ENCODE data around the gene CT55. TPM values are rescaled to one million over a fixed set of nuclear protein-coding genes. Genes with fewer than 3 reads are reported as not detected.

CT55 gene
- total RNA-seq, 3 donors from 2014 or later (not counting 1 experiment from before 2014, with no cell fraction given) = not detected

DNA sequence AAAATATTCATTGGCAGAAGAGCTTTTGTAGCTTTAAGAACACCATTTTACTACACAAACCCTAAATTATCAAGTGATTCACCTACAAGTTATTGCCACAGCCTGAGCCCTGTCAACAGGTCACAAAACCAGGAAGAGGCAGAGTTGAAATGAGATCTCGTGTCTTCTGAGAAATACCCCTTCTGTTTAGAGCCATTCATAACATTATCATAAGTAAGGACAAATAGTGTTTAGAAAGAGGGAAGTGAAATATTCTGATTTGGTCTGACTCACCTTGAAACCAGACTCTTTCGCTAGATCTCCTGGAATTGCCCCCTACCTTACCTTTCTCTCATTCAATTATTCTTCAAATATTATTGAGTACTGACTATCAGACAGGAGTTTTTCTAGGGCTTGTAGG lies 56.8 kb downstream of the CT55 start:
- H3K4me1 ChIP-seq (ENCODE audit: control insufficient read depth, insufficient read depth, low read length) = no peaks in the 10 kb centered on the region
- no peak for ATAC-seq
- peaks cover 8 to 15% of the 10 kb centered on the region in 2 donors for H3K27me3 Mint-ChIP-seq (ENCODE audit: low read depth in 2 of 2)
- no peaks in the 10 kb centered on the region for H3K36me3 Mint-ChIP-seq
- WGBS (ENCODE audit: insufficient coverage) = no CpG with 5 or more reads among the region's 2 CpGs
- H3K9me3 Mint-ChIP-seq = no peaks in the 10 kb centered on the region
- H3K27ac ChIP-seq (ENCODE audit: low read length) = no peak overlapping the region
- intact Hi-C loops (cut with micrococcal nuclease) = no loop called here
- H3K36me3 ChIP-seq (ENCODE audit: control insufficient read depth, insufficient read depth, low read length) = no peaks in the 10 kb centered on the region
- TF ChIP-seq, protein P1, sequence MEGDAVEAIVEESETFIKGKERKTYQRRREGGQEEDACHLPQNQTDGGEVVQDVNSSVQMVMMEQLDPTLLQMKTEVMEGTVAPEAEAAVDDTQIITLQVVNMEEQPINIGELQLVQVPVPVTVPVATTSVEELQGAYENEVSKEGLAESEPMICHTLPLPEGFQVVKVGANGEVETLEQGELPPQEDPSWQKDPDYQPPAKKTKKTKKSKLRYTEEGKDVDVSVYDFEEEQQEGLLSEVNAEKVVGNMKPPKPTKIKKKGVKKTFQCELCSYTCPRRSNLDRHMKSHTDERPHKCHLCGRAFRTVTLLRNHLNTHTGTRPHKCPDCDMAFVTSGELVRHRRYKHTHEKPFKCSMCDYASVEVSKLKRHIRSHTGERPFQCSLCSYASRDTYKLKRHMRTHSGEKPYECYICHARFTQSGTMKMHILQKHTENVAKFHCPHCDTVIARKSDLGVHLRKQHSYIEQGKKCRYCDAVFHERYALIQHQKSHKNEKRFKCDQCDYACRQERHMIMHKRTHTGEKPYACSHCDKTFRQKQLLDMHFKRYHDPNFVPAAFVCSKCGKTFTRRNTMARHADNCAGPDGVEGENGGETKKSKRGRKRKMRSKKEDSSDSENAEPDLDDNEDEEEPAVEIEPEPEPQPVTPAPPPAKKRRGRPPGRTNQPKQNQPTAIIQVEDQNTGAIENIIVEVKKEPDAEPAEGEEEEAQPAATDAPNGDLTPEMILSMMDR (IDR thresholded peaks at IDR 0.05) = no peak
- no peak overlapping the region for H3K4me3 Mint-ChIP-seq
- H3K9me3 ChIP-seq (ENCODE audit: control insufficient read depth, insufficient read depth, low read length) = no peaks in the 10 kb centered on the region
- H3K27me3 ChIP-seq (ENCODE audit: control insufficient read depth, insufficient read depth, low read length) = no peaks in the 10 kb centered on the region
- no peak overlapping the region for H3K27ac Mint-ChIP-seq
- no peak for DNase-seq
- H3K4me1 Mint-ChIP-seq = no peaks in the 10 kb centered on the region
- H3K4me3 ChIP-seq (ENCODE audit: low read length) = no peak overlapping the region

GRCh38 chrX:135112743-135113142 lies 58.5 kb downstream of the CT55 start:
- no peaks in the 10 kb centered on the region for H3K4me1 ChIP-seq (ENCODE audit: control insufficient read depth, insufficient read depth, low read length)
- Mint-ChIP-seq H3K4me3 (no peak overlapping the region), H3K9me3 (no peaks in the 10 kb centered on the region), H3K27me3 (ENCODE audit: low read depth in 2 of 2) (peaks cover 8 to 31% of the 10 kb centered on the region in 2 donors), H3K36me3 (no peaks in the 10 kb centered on the region), H3K27ac (no peak overlapping the region), H3K4me1 (no peaks in the 10 kb centered on the region)
- WGBS (ENCODE audit: insufficient coverage) = 80% methylated on average over 1 of the region's 1 CpG
- no peaks in the 10 kb centered on the region for H3K27me3 ChIP-seq (ENCODE audit: control insufficient read depth, insufficient read depth, low read length)
- intact Hi-C loops (cut with micrococcal nuclease) = no loop called here
- DNase-seq = no peak
- H3K4me3 ChIP-seq (ENCODE audit: low read length) = no peak overlapping the region
- TF ChIP-seq, protein P1 (IDR thresholded peaks at IDR 0.05) = no peak
- H3K36me3 ChIP-seq (ENCODE audit: control insufficient read depth, insufficient read depth, low read length) = no peaks in the 10 kb centered on the region
- no peak overlapping the region for H3K27ac ChIP-seq (ENCODE audit: low read length)
- no peaks in the 10 kb centered on the region for H3K9me3 ChIP-seq (ENCODE audit: control insufficient read depth, insufficient read depth, low read length)
- no peak for ATAC-seq

- Mint-ChIP-seq H3K4me3 (no peak overlapping the region), H3K9me3 (no peaks in the 10 kb centered on the region), H3K27ac (no peak overlapping the region), H3K4me1 (no peaks in the 10 kb centered on the region), H3K27me3 (ENCODE audit: low read depth in 2 of 2) (peaks cover 8 to 36% of the 10 kb centered on the region in 2 donors), H3K36me3 (no peaks in the 10 kb centered on the region)
- Histone ChIP-seq H3K4me3 (ENCODE audit: low read length) (no peak overlapping the region), H3K36me3 (ENCODE audit: control insufficient read depth, insufficient read depth, low read length) (no peaks in the 10 kb centered on the region), H3K27ac (ENCODE audit: low read length) (no peak overlapping the region), H3K4me1 (ENCODE audit: control insufficient read depth, insufficient read depth, low read length) (no peaks in the 10 kb centered on the region), H3K9me3 (ENCODE audit: control insufficient read depth, insufficient read depth, low read length) (no peaks in the 10 kb centered on the region), H3K27me3 (ENCODE audit: control insufficient read depth, insufficient read depth, low read length) (no peaks in the 10 kb centered on the region)
- 6% methylated on average over 2 of the region's 5 CpGs for WGBS (ENCODE audit: insufficient coverage)
- peak; percentile 54 to 84 (median 79) for ATAC-seq
- TF ChIP-seq, protein P1 (IDR thresholded peaks at IDR 0.05) = peak; percentile 47
- DNase-seq = peak in 1 of 2 donors; percentile 66
- intact Hi-C loops (cut with micrococcal nuclease) = no loop called here
Observed at GRCh38 chrX:135112096-135112729, 59.0 kb downstream of the CT55 start.

- no peak overlapping the region for H3K4me3 ChIP-seq (ENCODE audit: low read length)
- 88% methylated on average over 3 of the region's 3 CpGs for WGBS (ENCODE audit: insufficient coverage)
- Mint-ChIP-seq H3K4me3 (no peak overlapping the region), H3K27me3 (ENCODE audit: low read depth in 2 of 2) (peaks cover 12 to 56% of the 10 kb centered on the region in 2 donors), H3K4me1 (no peaks in the 10 kb centered on the region), H3K9me3 (no peaks in the 10 kb centered on the region), H3K36me3 (no peaks in the 10 kb centered on the region), H3K27ac (no peak overlapping the region)
- ATAC-seq (no peak), DNase-seq (no peak)
- no peaks in the 10 kb centered on the region for H3K27me3 ChIP-seq (ENCODE audit: control insufficient read depth, insufficient read depth, low read length)
- intact Hi-C loops (cut with micrococcal nuclease) = no loop called here
- H3K9me3 ChIP-seq (ENCODE audit: control insufficient read depth, insufficient read depth, low read length) = no peaks in the 10 kb centered on the region
- TF ChIP-seq, protein P1 (IDR thresholded peaks at IDR 0.05) = no peak
- no peaks in the 10 kb centered on the region for H3K36me3 ChIP-seq (ENCODE audit: control insufficient read depth, insufficient read depth, low read length)
- H3K27ac ChIP-seq (ENCODE audit: low read length) = no peak overlapping the region
- no peaks in the 10 kb centered on the region for H3K4me1 ChIP-seq (ENCODE audit: control insufficient read depth, insufficient read depth, low read length)
Observed at GRCh38 chrX:135109554-135109953, 61.6 kb downstream of the CT55 start.

Measured in natural killer cell (primary cell).